H1 (cell line): ENCODE data around the gene SH3PXD2A.

ENCODE experiments used
- ASH2L ChIP-seq: fragments of 200-600, 300-600 bp; sonication (generic); IDR thresholded peaks from one replicate; pipeline ENCODE4 v1.7.1; 2017; ENCODE audit warnings: low read length
- SRF ChIP-seq: IDR thresholded peaks from 2 replicates; pipeline ENCODE4 v1.6.1; 2011; ENCODE audit warnings: mild to moderate bottlenecking, low read depth, low read length, moderate library complexity
- TF ChIP-seq, protein P1 (sequence below), 3 experiments: IDR thresholded peaks; 1 replicate in 2 of 3; 2 replicates in 1 of 3; pipeline versions ENCODE4 v1.5.1 to v1.6.1; 2011; ENCODE audit warnings: low read length in 3 of 3, mild to moderate bottlenecking in 3 of 3, inconsistent platforms in 2 of 3, low read depth in 1 of 3, moderate library complexity in 1 of 3; ENCODE audit not compliant: insufficient read depth in 1 of 3; ENCODE audit errors: control extremely low read depth in 1 of 3

DNA sequence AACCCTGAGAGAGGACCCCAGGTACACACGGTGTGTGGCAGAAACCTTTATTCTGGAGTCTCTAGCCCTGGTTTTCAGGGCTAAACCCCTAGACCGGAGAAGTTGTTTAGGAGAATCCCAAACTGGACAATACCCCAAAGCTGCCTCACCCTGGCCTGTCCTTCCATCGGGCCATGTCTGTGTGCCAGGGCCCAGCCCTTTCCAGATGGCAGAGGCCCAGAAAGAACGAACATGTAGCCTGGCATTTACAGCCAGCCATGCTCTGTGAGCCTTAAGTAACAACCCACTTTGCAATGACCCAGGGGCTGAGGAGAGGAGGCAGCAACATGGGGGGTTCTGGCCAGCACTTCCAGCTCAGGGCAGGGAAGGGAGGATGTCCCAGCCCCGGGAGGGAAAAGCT, 219.8 kb downstream of the SH3PXD2A start:
- no peak for TF ChIP-seq ASH2L
- no peak for TF ChIP-seq SRF
- TF ChIP-seq, protein P1, sequence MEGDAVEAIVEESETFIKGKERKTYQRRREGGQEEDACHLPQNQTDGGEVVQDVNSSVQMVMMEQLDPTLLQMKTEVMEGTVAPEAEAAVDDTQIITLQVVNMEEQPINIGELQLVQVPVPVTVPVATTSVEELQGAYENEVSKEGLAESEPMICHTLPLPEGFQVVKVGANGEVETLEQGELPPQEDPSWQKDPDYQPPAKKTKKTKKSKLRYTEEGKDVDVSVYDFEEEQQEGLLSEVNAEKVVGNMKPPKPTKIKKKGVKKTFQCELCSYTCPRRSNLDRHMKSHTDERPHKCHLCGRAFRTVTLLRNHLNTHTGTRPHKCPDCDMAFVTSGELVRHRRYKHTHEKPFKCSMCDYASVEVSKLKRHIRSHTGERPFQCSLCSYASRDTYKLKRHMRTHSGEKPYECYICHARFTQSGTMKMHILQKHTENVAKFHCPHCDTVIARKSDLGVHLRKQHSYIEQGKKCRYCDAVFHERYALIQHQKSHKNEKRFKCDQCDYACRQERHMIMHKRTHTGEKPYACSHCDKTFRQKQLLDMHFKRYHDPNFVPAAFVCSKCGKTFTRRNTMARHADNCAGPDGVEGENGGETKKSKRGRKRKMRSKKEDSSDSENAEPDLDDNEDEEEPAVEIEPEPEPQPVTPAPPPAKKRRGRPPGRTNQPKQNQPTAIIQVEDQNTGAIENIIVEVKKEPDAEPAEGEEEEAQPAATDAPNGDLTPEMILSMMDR (IDR thresholded peaks at IDR 0.05; ENCODE audit: control extremely low read depth in 1 of 3, insufficient read depth in 1 of 3, low read depth in 1 of 3, low read length in 3 of 3) = no peak
